GM12873 (cell line): ENCODE results near the gene PML.
A peak's percentile ranks its signal among the peaks of the same experiment; 100 is the strongest.

Experiments used
- CTCF ChIP-seq: IDR thresholded peaks from 2 replicates; pipeline ENCODE4 v1.5.1; 2012; ENCODE audit warnings: low read depth, mild to moderate bottlenecking, moderate library complexity, low read length, control low read depth; ENCODE audit not compliant: insufficient read depth; ENCODE audit errors: missing control alignments

Gene PML

GRCh38 chr15:73972984-73973682 is 21.4 kb upstream of the PML start:
- peak; percentile 92 for TF ChIP-seq CTCF

GRCh38 chr15:73978896-73979295 is 15.6 kb upstream of the PML start:
- no peak for TF ChIP-seq CTCF

GRCh38 chr15:73979636-73980035 is 14.9 kb upstream of the PML start:
- no peak for TF ChIP-seq CTCF

- TF ChIP-seq CTCF: no peak
Observed at GRCh38 chr15:73981761-73982221, 12.7 kb upstream of the PML start.

- TF ChIP-seq CTCF: no peak
Observed at GRCh38 chr15:73982222-73982962, 12.1 kb upstream of the PML start.

GRCh38 chr15:73983211-73983727 is 11.2 kb upstream of the PML start:
- no peak for TF ChIP-seq CTCF

GRCh38 chr15:73983773-73984172 is 10.7 kb upstream of the PML start:
- TF ChIP-seq CTCF: no peak
